GM18508 (cell line): ENCODE data around the gene APOE.
A peak's percentile ranks its signal among the peaks of the same experiment; 100 is the strongest.

Source experiments
- ATAC-seq: cut with Tn5 transposase; IDR thresholded peaks from one replicate; pipeline ENCODE4 v1.9.1; 2021; ENCODE audit warnings: moderate number of reproducible peaks; ENCODE audit not compliant: insufficient read depth, unreplicated experiment

The APOE gene

DNA sequence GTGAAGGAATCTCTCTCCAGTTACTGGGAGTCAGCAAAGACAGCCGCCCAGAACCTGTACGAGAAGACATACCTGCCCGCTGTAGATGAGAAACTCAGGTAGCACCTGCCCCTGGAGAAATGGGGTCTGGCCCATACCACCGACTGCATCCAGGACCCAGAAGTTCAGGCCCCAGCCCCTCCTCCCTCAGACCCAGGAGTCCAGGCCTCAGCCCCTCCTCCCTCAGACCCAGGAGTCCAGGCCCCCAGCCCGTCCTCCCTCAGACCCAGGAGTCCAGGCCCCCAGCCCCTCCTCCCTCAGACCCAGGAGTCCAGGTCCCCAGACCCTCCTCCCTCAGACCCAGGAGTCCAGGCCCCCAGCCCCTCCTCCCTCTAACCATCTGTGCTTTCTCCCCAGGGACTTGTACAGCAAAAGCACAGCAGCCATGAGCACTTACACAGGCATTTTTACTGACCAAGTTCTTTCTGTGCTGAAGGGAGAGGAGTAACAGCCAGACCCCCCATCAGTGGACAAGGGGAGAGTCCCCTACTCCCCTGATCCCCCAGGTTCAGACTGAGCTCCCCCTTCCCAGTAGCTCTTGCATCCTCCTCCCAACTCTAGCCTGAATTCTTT lies 43.3 kb downstream of the APOE start:
- no peak for ATAC-seq

DNA sequence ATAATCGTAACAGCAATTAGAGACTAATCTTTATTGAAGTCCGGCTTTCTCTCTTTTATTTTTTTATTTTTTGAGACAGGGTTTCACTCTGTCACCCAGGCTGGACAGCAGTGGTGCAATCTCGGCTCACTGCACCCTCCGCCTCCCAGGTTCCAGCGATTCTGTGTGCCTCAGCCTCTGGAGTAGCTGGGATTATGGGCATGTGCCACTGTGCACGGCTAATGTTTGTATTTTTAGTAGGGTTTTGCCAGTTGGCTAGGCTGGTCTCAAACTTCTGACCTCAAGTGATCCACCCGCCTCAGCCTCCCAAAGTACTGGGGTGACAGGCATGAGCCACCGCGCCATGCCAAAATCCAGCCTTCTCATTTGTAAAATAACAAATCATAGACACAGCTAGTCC lies 44.0 kb downstream of the APOE start:
- no peak for ATAC-seq

DNA sequence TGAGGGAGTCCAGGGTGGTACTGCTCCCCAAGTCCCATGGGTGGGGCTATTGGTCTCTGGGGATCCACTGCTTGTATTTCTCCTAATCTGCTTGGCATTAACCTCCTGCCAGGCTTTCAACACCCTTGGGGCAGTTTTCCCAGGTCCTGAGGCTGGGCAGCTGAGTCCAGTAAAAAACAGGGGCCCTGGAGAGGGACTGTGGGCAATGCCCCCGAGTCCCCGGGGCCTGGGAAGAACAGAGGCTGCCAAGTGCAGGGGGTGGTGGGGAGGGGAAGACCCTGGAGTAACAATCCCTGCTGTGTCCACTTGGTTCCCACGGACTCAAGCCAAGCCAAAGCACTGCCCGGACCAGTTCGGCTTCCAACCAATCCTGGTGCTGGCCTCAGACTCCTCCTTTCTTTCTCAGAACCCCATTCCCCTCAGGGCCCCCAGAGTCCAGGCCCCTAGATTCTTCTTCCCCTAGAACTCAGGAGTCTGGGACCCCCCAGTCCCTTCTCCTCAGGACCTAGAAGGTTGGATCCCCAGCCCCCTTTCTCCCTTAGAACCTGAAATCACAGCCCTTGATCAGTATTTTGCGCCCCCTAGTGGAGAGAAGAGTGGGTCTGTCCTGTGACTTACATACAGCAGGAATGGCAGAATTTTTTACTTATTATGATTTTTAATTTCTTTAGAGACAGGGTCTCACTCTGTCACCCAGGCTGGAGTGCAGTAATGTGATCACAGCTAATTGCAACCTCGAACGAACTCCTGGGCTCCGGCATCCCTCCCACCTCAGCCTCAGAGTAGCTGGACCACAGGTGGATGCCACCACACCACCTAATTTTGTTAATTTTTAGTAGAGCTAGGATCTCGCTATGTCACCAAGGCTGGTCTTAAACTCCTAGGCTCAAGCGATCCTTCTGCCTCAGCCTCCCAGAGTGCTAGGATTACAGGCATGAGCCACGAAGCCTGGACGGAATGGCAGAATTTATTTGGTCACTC lies 45.9 kb downstream of the APOE start:
- ATAC-seq: no peak

DNA sequence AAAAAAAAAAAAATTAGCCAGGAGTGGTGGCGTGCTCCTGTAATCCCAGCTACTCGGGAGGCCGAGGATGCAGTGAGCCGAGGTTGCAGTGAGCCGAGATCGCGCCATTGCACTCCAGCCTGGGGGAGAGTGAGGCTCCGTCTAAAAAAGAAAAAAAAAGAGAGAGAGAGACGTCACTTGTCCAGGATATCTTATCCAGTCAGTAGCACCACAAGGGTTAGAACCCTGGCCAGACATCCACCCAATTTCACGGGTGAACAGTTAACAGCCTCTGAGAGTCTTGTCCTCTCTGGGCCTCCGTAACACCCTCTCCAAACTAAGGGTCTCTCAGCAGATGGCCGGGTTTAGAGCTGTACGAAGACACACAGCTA lies 48.7 kb downstream of the APOE start:
- ATAC-seq: no peak

DNA sequence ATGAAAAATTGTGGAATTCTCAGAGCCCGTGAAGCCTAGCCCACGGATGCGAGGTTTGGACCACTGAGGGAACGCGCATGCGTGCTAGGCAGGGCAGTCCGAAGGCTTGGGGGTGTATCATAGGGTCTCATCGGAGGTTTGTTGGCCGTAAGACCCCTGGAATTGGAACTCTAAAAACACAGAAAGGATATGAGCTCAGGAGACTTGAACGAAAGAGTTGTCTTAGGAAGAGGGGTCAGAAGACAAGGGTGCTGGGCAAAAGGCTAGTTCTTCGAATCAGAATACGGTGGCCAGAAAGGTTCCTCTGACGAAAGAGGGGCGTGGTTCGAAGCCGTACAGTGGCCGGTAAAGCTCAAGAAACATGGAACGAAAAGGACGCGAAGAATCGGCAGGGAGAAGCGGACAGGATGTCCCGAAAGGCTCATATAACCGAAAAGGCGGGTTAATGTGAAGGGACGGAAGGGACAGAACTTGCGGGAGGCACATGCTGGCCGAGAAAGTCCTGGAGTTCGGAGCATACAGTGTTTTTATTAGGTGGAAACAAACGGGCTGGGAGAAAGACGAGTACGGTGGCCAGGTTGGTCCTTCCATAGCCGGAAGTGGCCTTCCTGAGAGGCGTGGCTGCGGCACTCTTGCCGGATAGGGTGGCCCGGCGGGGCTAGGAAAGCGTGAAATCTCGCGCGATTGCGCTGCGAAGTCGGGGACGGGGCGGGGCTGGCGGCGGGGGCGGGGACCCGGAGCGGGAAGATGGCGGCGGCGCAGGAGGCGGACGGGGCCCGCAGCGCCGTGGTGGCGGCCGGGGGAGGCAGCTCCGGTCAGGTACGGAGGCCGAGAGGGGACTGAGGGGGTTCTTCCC lies 49.3 kb downstream of the APOE start, which contains the start of gene CLPTM1:
Gene CLPTM1 (plus strand): TSS at position 732 of the 856 bp plus-strand sequence. CDS start 16 bp downstream, at position 748.
- ATAC-seq: peak; percentile 47

DNA sequence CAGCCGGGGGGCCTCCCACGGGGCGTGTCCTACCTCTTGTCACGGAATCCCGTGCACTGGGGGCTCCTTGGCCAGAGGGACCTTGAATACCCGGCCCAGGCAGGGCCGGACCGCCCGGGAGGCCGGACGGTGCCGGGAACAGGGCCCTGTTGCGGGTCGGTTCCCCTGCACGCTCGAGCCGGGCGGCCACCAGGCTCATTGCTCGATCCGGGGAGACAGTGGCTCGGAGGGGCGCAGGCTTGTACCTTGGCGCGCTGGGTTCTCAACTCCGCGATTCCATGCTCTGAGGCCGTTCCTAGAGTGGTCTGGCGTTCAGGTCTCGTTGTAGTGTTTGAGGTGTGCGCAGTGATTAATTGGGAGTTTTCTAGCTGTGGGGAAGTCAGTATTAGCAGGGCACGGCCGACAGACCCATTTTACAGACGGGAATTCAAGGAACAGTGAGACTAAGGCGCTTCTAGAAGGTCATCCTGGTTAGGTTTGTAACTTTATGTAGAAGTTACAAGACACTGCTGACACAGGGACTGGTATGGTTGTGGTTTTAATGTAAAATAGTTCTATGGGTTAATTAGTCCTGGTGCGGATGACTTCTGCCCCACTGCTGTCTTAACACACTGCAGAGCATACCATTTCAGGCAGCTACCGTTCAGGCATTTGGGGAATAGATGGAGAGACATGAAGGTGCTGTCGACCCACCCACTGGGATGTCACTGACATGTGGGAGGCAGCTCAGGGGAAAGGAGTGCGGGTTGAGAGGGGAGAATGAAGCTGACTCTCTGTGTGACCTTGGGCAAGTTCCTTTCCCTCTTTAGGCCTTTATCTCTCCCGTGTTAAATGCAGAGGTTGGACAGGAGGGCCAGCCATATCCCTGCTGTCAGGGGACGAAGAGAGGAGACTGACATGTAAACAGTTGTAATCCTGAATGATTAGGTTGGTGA lies 50.2 kb downstream of the APOE start:
- ATAC-seq: no peak

DNA sequence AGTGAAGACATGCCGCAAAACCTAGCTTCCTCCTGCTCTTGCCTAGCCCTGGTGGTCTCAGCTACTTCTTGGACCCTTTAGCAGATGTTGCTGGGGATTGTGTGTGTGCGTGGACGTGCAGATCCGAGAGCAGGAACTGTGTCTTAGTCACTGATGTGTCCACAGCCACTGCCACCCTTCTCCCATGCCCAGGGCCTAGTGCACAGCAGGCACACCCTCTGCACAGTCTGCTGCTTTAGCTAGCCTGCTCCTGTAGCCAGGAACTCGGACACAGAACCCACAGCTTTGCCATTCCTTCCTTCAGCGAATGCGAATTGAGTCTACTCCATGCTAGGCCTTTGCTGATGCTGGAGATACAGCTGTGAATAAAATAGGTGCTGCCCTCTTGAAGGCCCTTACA lies 51.9 kb downstream of the APOE start:
- ATAC-seq: no peak

DNA sequence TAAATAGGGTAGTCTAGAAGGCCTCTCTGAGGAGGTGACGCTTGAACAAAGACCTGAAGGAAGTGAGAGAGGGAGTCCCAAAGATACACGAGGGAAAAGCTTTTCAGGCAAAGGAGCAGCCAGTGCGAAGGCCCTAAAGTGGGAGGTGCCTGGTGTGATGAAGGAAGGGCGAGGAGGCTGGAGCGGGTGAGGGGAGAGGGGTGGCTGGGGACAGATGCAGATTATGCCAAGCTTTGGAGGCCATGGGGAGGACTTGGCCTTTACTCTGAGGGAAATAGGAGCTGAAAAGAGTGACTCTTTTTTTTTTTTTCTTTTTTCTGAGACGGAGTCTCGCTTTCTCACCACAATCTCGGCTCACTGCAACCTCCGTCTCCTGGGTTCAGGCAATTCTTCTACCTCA lies 52.5 kb downstream of the APOE start:
- no peak for ATAC-seq
